HCEC 1CT (cell line): ENCODE results near the gene PSMD3.
"Not testable (repeated sequence)": the region's sequence is repeated elsewhere in the genome, so short reads cannot be mapped to it uniquely, and the experiment has no call there.

Experiments used
- DNase-seq: peaks from one replicate; pipeline ENCODE4 v3.0.0-alpha.2; 2017

The PSMD3 gene

DNA sequence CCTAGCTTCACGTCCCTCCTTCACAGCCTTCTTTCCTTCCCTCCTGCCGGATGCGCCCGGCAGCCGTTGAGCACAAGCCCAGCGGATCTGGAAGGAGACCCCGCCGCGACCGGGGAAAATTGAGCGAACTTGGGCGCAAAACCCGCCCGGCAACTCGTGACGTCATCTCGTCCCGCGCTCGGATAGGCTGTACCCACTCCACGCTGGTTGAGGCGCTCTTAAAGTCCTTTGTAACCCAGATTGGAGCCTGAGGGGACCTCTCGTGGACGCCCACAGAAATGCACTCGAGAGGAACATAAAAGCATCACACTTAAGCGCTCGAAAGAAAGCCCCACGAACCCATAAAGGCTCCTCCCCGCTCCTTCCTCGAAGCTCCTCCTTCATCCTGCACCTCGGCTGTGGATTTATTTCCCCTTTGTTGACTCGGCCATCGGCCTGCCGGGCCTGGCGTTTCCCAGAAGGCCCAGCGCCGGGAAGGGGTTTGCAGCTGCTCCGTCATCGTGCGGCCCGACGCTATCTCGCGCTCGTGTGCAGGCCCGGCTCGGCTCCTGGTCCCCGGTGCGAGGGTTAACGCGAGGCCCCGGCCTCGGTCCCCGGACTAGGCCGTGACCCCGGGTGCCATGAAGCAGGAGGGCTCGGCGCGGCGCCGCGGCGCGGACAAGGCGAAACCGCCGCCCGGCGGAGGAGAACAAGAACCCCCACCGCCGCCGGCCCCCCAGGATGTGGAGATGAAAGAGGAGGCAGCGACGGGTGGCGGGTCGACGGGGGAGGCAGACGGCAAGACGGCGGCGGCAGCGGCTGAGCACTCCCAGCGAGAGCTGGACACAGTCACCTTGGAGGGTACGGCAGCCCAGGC lies at the start of gene PSMD3:
Gene PSMD3 (plus strand): TSS at position 457 of the 856 bp plus-strand sequence. CDS start 164 bp downstream, at position 621.
- DNase-seq = peak; percentile 100

DNA sequence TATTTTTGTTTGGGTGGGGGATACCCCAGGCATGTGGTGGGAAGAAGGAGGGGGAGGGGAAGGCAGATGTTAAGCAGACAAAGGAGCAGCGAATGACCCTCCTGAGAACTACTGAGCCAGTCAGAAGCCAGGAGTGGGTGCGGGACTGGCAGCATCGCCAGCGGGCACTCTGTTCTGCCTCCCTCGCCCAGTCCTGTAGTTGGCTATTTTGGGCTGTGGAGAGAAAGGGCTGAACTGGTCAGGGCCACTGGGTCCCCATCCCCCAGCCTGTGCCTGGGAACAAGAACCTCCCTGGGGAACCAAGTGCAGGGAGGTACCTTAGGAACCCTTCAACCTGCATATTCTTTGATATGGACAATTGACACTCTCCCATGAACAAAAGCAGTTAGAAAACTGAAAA lies 46.7 kb upstream of the PSMD3 start:
- DNase-seq = no peak

DNA sequence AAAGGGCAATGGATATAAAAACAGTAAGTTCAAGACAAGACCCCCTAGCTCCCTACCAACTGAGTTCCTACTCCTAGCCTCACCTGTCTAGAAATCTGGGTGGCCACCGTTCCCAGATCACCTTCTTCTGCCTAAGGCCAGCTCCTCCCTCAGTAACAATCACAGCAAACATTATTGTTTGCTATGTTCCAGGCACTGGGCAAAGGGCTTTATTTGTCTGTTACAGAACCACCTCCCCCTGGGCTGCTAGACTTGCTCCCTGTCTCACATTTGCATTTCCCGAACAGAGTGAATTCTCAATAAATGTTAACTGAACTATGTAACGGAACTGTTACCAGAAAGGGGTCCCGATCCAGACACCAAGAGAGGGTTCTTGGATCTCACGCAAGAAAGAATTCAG lies 46.3 kb upstream of the PSMD3 start:
- no peak for DNase-seq

DNA sequence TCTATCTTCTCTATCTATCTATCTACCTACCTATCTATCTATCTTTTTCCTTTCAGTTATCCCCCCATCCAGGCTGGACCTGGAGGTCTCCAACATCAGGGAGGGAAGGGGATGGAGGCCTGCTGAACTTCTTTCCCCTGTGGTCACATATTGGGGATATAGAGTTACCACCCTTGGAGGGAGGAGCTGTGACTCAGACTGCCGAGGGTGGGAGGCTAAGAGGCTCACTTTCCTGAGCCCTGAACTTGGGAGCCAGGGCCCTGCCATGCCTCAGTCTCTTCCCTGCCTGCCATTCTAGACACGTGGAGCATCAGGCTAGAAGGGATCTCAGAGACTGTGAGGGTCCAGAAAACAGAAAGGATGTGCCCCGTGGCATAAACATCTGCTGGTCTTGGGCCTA lies 44.7 kb upstream of the PSMD3 start:
- peak; percentile 37 for DNase-seq

DNA sequence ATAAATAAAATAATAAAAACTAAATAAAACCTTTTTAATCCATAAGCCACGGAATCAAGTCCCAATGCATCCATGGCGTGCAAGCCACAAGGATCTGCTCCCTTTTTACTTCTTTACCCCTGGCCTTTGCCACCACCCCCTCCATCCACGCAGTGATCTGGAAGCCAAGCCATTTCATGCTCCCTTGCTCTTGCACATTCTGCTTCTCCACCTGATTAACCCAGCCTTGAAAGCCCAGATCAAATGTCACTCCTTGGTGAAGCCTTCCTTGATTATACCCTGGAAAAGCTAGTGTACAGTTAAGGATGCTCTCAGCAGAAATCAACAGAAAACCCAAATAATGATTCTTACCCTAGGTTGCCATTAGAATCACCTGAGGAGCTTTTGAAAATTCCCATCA lies 43.2 kb upstream of the PSMD3 start:
- no peak for DNase-seq

DNA sequence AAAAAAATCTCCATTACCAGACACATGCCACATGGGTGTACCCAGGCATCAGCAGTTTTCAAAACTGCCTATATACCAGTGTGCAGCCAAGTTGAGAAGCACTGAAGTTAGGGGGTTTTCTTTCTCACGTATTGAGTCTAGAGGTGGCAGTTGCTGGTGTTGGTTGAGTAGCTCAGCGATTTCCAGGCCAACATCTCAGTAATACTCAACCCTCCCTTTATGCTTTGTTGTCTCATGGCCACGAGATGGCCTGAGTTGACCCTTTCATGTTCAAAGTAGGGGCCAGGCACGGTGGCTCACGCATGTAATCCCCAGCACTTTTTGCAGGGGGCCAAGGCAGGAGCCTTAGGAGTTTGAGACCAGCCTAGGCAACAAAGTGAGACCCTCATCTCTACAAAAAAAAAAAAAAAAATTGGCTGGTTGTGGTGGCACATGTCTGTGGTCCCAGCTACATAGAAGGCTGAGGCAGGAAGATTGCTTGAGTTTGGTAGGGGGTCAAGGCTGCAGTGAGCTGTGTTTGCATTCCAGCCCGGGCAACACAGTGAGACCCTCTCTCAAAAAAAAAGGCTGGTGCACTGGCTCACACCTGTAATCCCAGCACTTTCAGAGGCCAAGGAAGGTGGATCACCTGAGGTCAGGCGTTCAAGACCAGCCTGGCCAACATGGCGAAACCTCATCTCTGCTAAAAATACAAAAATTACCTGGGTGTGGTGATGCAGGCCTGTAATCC lies 42.3 kb upstream of the PSMD3 start:
- no peak for DNase-seq

DNA sequence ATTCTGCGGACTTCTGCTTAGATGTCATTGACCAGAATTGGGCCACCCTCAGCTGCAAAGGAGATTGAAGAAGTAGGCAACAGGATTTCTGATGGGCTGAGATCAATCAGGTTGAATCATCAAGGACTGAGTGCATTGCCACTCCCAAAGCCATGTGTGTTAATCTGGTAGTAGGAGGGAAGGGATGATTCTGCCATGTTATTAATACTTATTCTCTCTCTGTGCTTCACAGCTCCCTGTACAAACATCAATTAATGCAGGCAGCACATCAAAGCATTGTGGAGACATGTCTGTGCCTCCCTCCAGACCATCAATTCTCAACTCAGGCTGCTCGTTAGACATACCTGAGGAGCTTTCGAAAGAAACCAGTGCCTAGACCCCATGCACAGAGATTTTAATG lies 41.5 kb upstream of the PSMD3 start:
- no peak for DNase-seq

DNA sequence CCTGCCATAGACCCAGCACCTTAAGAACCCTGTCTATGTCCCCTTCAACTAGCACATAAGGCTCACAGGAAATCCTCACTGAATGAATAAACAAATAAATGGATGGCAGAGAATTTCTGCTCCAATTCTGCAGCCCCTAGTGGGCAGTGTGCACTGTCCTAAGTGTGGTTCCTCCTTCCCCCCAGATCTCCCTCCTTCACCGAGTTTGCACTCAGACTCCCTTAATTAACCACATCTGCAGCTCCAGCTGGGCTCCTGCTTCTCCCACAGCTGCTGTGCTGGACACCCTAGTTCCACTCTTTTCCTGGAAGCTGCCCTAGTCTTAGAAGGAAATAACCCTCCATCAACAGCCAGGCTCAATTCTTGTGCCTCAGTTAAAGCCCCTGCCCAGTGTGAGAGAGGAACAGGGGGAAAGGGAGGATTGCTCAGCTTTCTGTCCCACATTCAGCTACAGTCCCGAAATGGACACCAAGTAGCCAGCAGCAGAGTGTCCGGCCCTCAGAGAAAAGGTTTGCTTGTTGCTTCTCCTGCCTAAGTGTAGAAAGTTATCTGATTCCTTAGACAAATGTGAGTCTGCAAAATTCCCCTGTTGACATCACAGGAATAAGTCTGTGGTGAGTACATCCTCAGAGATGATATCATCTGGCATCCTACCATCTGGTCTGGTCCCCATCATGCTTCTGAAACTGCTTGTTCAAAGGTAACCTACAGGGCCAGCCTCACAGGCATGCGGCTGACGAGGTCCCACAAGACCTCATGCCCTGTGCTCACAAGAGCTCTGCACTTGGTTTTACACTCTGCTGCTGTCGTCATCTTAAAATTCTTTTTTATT lies 40.8 kb upstream of the PSMD3 start:
- peak; percentile 79 for DNase-seq

DNA sequence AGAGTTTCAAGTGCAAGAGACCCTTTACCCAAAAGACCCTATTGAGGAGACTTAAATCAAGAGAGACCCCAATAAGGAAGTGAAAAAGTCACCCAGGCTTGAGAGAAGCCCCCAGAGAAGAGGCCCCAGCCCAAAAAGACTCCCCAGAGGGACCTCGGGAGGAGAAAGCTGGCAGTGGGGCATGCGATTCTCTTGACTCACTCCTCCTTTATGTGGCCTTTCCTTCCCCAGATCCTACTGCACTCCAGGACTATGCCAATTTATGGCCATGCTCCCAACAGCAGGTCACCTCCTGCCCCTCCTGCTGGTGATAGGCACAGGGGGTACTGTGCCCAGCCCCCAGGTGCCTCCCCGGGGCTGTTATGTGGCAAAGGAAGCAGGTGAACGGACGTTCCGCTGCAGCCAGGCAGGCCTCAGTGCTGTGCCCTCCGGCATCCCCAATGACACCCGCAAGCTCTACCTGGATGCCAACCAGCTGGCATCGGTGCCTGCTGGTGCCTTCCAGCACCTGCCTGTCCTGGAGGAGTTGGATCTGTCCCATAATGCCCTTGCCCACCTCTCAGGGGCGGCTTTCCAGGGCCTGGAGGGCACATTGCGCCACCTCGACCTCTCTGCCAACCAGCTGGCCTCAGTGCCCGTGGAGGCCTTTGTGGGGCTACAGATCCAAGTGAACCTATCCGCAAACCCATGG lies 36.8 kb upstream of the PSMD3 start:
- no peak for DNase-seq

DNA sequence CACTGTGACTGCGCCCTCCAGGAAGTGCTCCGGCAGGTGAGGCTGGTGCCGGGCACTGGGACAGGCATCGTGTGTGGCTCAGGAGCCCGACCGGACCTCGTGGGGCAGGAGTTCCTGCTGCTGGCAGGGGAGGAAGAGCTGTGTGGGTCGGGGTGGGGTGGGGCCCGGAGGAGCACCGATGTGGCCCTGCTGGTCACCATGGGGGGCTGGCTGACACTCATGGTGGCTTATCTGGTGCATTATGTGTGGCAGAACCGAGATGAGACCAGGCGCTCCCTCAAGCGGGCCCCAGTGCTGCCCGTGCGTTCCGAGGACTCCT lies 36.3 kb upstream of the PSMD3 start:
- DNase-seq = no peak

DNA sequence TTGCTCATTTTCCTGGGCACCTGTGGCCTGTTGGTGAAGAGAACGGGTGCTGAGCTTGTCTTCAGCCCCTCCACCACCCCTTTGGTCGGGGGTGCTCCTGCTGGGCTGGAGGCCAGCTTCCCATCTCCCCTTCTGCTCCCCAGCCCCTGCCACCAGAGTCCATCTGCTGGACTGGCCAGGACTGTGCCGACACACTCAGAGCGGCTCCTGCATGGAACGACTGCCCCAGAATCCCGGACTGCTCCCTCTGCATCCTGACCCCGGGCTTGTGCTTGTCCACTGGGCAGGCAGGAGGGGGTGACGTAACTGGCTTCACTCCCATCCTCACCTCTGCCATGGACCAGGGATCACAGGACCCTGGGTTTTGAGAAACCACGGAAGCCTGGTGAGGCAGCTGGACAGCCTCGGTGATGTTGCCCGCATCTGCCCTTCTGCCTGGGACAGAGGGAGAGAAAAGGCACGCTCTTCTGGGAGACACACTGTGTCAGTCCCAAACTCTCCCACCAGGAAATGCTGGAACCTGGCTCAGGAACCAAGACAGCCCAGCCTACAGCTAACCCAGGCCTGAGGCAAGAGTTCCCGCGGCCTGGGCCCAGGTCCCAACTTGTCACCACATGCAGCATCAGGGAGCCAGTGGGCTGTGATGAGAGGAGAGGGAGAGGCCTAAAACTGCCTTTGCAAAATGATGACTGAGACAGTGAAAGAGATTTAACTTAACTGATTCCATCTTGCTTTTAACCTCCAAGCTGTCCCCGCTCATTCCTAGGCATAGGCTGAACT lies 33.9 kb upstream of the PSMD3 start:
- DNase-seq = no peak

DNA sequence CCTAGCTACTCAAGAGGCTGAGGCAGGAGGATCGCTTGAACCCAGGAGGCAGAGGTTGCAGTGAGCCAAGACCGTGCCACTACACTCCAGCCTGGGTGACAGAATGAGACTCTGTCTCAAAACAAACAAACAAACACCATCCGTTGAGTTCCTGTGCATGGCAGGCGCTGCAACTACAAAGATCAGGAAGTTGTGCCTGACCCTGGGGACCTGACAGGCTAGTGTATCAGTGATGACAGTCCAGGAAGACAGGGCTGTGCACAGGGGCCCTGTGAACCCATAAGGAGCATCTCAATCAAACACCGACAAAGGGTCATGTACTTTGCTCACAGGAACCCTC lies 32.1 kb upstream of the PSMD3 start:
- DNase-seq = not testable (repeated sequence)

DNA sequence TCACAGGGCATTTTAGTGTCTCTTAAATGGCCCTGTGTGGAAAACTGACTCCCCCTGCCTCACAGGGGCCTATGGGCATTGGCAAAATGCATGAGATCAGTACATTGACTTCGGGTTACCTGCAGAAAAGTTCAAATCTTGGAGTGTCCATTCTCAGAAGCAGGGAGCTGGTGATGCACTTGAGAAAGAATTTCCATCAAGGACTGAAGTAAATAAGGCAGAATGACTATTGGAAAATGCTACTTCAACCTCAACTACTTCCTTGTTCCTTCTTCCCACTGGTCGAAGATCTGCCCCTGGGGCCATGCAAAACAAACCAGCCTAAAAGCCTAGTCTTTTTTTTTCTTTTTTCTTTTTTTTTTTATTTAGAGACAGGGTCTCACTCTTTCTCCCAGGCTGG lies 31.6 kb upstream of the PSMD3 start:
- no peak for DNase-seq

DNA sequence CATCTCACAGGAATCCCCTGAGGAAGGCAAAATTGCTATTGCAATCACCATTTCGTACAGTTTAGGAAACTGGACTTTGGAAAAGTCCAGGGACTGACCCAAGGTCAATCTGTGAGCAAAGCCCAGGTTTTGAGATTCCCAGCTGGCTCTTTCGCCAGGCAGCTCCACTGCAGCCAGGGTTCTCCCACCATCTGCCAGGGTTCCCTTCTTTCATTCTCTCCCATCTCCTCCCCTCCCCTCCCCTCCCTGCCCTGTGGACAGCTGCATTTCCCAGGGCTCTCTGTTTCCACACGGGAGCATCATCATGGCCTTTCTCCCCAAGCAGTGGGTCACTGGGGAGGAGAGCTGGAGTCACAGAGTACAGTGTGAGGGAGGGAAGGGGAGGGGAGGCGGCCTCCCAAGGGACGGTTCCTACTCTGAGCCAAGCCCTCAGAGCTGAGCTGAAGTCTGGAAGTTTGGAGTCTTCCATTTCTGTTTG lies 29.7 kb upstream of the PSMD3 start:
- no peak for DNase-seq

DNA sequence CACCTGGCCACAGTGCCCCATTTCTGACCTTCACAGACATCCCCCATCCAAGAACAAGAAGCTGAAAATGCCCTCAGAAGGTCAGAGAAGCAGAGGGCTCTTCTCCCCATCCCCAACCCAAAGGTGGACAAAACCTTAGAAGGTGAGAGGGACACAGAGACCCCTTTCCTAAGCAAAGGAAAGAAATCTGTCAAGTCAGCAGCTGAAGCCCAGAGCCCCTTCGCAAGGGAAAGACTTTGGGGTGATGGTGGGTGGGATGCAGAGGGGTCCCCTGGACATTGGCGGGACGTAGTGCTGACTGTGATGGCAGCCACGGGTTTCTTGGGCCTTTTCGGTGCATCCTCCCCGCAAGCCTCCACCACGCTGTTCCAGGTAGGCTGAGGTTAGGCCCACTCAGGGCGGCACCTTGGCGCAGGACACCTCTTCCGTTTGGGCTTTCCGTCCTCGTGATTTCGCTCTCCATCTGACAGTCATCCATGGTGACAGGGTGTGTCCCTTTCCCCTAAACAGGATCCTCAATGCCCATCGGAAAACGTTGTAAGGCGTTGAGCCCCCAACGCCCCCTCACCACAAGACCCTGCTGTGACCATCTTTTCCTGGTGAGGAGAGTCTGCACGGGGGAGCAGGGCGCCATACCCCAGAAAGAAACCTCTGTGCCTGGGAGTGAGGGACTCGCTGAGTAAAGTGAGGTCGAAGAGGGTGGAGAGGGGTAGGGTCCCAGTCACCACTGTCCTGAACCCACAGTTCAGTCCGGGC lies 28.5 kb upstream of the PSMD3 start:
- no peak for DNase-seq

DNA sequence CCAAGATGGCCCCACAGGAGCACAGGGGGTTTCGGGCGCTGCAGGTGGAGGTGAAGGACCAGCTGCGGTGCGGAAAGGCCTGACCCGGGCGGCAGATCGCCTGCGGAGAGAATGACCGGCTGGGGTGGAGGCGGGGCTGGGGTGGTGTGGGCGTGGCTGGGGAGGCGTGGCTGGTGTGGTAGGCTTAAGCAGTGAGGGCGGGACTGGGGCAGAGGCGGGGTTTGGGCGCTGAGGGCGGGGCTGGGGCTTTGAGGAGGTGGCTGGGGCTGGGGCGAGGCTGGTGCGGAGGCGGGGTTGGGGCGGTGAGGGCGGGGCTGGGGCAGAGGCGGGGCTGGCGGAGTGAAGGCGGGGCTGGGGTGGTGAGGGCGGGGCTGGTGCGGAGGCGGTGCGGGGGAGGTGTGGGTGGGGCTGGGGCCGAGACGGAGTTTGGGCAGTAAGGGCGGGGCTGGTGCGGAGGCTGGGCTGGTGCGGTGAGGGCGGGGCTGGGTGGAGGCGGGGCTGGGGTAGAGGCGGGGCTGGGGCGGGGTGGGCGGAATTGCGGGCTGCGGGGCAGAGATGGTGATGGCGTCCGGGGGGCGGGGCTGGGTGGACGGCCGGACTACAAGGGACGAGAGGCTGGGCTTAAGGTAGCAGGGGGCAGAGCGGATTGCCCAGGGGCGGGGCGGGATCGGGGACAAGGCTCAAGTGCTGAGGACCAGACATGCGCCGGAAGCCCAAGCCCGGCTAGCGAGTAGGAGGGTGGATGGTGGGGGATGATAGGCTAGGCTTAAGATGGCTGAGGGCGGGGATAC lies 27.7 kb upstream of the PSMD3 start:
- peak; percentile 93 for DNase-seq

DNA sequence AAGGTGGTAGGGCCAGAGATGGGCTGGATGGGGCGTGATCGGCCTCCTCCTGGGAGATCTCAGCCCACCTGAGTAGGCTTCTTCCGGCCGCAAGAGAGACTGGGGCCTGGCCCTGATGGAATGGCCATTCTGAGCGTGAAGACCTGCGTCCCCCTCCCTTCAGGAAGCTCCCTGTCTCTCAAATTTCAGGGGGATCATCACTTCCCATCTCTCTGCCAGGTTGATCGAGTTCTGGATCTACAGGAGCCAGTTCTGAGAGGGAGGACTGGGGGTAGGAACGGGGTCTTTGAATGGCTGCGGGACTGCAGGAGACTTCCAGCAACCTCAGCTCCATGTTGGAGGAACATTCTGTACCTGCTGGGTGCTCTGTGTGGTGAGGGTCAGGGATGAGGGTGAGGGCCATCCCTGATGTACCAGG lies 27.1 kb upstream of the PSMD3 start:
- DNase-seq = no peak

DNA sequence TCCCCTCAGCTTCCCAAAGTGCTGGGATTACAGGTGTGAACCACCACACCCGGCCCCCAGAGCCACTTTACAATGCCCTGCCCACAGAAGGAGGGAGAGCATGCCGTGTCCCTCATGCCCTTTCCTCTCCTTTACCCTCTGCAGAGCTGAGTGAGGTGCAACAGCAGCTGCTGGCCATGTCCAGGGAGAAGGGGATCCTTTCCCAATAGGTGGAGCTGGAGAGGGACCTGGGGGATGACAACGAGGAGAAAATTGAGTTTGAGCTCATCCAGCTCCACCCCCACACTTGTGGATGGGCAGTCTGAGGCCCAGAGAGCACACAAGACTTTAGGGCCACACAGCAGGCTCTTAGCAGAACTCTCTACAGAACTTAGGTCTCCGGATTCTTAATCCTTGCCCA lies 25.7 kb upstream of the PSMD3 start:
- no peak for DNase-seq

DNA sequence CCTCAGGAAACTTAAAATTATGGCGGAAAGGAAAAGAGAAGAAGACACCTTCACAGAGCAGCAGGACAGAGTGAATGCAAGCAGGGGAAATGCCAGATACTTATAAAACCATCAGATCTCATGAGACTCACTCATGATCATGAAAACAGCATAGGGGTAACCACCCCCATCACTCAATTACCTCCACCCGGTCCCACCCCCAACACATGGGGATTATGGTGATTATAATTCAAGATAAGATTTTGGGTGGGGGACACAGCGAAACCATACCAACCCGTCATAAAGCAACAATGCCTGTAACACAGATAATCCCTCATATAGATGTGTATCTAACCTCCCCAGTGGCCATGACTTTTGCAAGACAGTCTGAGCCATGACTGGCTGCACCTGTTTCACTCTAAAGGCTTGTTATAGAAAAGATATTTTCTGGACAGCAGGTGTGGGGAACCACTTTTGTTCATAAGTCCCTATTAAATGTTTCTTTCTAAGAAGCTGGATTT lies 24.8 kb upstream of the PSMD3 start:
- DNase-seq = no peak

DNA sequence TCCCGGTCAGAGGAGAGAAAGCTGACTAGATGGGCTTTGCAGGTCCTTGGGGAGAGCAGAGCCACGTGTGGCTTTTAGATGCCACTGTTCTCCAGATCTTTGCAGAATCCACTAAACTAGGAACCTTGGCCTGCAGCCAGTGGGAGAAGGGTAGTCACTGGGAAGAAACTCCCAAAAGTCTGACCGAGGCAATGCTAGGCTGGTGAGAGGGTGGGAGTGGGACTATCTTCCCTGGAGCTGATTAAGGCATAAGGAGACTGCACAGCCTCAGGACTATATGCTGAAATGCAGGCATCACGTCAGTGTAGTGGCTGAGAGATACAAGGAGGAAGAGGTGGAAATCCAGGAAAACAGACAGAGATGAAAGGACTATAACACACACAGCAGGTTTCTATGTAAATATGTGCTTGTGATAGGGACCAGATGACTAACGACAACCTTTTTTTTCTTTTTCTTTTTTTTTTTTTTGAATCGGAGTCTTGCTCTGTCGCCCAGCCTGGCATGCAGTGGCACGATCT lies 20.0 kb upstream of the PSMD3 start:
- no peak for DNase-seq
